Amygdala (tissue), 56 donors: Measurements from ENCODE around the gene ANGEL1.

Source experiments
- DNase-seq, 56 donors: peaks; one replicate each; lab custom pipeline; 2025; lab: John Stamatoyannopoulos, UW

The ANGEL1 gene

DNA sequence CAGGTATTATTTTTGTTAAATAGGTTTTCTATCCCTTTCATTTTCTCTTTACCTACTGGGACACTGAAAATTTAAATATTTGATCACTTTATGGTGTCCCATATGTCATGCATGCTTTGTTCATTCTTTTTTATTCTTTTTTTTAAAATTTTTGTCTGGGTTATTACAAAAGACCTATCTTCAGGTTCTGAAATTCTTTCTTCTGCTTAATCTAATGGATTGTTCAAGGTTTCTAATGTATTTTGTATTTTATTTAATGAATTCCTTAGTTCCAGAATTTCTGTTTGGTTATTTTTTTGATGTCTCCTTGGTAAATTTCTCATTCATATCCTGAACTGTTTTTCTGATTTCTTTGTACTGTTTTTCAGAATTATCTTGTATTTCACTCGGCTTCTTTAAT is 71.6 kb downstream of the ANGEL1 start:
- DNase-seq: no peak
